ENCODE measurements around the gene COLEC11. TPM values are rescaled to one million over a fixed set of nuclear protein-coding genes. Genes with fewer than 3 reads are reported as not detected.

COLEC11 gene
- total RNA-seq, 1 experiment from 2014 or later, result 1.3 TPM

DNA sequence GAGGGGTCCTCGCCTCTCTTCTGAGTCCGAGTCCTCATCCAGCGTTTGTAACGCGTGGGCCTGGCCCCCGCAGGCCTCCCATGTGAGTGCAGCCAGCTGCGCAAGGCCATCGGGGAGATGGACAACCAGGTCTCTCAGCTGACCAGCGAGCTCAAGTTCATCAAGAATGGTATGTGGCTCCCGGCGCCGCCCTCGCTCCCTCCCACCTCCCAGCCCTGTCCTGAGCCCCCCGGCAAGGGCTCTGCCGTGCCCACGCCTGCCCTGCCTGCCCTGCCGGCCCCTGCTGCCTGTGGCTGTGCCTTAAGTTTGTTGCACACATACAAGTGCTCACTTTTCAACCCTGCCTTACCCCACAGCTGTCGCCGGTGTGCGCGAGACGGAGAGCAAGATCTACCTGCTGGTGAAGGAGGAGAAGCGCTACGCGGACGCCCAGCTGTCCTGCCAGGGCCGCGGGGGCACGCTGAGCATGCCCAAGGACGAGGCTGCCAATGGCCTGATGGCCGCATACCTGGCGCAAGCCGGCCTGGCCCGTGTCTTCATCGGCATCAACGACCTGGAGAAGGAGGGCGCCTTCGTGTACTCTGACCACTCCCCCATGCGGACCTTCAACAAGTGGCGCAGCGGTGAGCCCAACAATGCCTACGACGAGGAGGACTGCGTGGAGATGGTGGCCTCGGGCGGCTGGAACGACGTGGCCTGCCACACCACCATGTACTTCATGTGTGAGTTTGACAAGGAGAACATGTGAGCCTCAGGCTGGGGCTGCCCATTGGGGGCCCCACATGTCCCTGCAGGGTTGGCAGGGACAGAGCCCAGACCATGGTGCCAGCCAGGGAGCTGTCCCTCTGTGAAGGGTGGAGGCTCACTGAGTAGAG lies 48.7 kb downstream of the COLEC11 start:
- ChIA-PET POLR2A (no interaction called here), CTCF (interaction anchor here (1.3 kb wide), 1 partner anchor 8 kb away, joined by 5 read pairs; no protein-coding TSS in a partner anchor)
- Mint-ChIP-seq H3K9me3 (no peaks in the 10 kb centered on the region), H3K27ac (no peak overlapping the region), H3K27me3 (ENCODE audit: low read depth) (no peaks in the 10 kb centered on the region), H3K4me3 (no peak overlapping the region), H3K36me3 (no peaks in the 10 kb centered on the region), H3K4me1 (no peaks in the 10 kb centered on the region)
- TF ChIP-seq TEAD4 (CRISPR knock-in tag; IDR thresholded peaks at IDR 0.05) (no peak), OVOL2 (CRISPR knock-in tag; IDR thresholded peaks at IDR 0.05; ENCODE audit: borderline replicate concordance) (no peak), ATF3 (CRISPR knock-in tag; conservative IDR thresholded peaks at IDR 0.05) (no peak), ZNF263 (CRISPR knock-in tag; IDR thresholded peaks at IDR 0.05; ENCODE audit: low read depth) (no peak), FOXK1 (CRISPR knock-in tag; IDR thresholded peaks at IDR 0.05) (no peak), HMGXB4 (CRISPR knock-in tag; IDR thresholded peaks at IDR 0.05) (no peak), CREM (CRISPR knock-in tag; IDR thresholded peaks at IDR 0.05) (no peak), ATF2 (CRISPR knock-in tag; IDR thresholded peaks at IDR 0.05; ENCODE audit: borderline replicate concordance, low read depth) (no peak), PRRX2 (CRISPR knock-in tag; IDR thresholded peaks at IDR 0.05) (no peak)
- TF ChIP-seq, protein P1, sequence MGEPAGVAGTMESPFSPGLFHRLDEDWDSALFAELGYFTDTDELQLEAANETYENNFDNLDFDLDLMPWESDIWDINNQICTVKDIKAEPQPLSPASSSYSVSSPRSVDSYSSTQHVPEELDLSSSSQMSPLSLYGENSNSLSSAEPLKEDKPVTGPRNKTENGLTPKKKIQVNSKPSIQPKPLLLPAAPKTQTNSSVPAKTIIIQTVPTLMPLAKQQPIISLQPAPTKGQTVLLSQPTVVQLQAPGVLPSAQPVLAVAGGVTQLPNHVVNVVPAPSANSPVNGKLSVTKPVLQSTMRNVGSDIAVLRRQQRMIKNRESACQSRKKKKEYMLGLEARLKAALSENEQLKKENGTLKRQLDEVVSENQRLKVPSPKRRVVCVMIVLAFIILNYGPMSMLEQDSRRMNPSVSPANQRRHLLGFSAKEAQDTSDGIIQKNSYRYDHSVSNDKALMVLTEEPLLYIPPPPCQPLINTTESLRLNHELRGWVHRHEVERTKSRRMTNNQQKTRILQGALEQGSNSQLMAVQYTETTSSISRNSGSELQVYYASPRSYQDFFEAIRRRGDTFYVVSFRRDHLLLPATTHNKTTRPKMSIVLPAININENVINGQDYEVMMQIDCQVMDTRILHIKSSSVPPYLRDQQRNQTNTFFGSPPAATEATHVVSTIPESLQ (CRISPR knock-in tag; IDR thresholded peaks at IDR 0.05), result no peak
- TF ChIP-seq, protein P2, sequence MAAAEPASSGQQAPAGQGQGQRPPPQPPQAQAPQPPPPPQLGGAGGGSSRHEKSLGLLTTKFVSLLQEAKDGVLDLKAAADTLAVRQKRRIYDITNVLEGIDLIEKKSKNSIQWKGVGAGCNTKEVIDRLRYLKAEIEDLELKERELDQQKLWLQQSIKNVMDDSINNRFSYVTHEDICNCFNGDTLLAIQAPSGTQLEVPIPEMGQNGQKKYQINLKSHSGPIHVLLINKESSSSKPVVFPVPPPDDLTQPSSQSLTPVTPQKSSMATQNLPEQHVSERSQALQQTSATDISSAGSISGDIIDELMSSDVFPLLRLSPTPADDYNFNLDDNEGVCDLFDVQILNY (CRISPR knock-in tag; IDR thresholded peaks at IDR 0.05), result no peak
- TF ChIP-seq, protein P3, sequence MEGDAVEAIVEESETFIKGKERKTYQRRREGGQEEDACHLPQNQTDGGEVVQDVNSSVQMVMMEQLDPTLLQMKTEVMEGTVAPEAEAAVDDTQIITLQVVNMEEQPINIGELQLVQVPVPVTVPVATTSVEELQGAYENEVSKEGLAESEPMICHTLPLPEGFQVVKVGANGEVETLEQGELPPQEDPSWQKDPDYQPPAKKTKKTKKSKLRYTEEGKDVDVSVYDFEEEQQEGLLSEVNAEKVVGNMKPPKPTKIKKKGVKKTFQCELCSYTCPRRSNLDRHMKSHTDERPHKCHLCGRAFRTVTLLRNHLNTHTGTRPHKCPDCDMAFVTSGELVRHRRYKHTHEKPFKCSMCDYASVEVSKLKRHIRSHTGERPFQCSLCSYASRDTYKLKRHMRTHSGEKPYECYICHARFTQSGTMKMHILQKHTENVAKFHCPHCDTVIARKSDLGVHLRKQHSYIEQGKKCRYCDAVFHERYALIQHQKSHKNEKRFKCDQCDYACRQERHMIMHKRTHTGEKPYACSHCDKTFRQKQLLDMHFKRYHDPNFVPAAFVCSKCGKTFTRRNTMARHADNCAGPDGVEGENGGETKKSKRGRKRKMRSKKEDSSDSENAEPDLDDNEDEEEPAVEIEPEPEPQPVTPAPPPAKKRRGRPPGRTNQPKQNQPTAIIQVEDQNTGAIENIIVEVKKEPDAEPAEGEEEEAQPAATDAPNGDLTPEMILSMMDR (IDR thresholded peaks at IDR 0.05), result no peak
- DNase-seq (ENCODE audit: low spot score), result no peak
- no peak for ATAC-seq

DNA sequence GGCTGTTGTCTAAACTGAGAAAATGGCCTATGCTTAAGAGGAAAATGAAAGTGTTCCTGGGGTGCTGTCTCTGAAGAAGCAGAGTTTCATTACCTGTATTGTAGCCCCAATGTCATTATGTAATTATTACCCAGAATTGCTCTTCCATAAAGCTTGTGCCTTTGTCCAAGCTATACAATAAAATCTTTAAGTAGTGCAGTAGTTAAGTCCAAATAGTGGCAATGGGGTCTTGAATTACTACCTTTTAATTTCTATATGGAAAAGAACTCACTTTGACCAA lies 49.3 kb downstream of the COLEC11 start:
- ChIA-PET CTCF (no interaction called here), POLR2A (no interaction called here)
- DNase-seq (ENCODE audit: low spot score) (no peak), ATAC-seq (no peak)
- Mint-ChIP-seq H3K27me3 (ENCODE audit: low read depth) (no peaks in the 10 kb centered on the region), H3K36me3 (no peaks in the 10 kb centered on the region), H3K27ac (no peak overlapping the region), H3K4me1 (no peaks in the 10 kb centered on the region), H3K4me3 (no peak overlapping the region), H3K9me3 (no peaks in the 10 kb centered on the region)
- TF ChIP-seq ATF2 (CRISPR knock-in tag; IDR thresholded peaks at IDR 0.05; ENCODE audit: borderline replicate concordance, low read depth), result no peak
- TF ChIP-seq ESRRA (CRISPR knock-in tag; IDR thresholded peaks at IDR 0.05; ENCODE audit: borderline replicate concordance), result no peak
- no peak for TF ChIP-seq NR1H2 (CRISPR knock-in tag; IDR thresholded peaks at IDR 0.05)
- TF ChIP-seq ZBTB43 (CRISPR knock-in tag; IDR thresholded peaks at IDR 0.05), result no peak
